Measurements from ENCODE around the gene EMC9. TPM values are rescaled to one million over a fixed set of nuclear protein-coding genes. Genes with fewer than 3 reads are reported as not detected.
A peak's percentile ranks its signal among the peaks of the same experiment; 100 is the strongest.

EMC9 gene
- total RNA-seq, 2 experiments from 2014 or later, result 45.0 to 51.7 TPM

GRCh38 chr14:24183014-24183481 lies 41.7 kb upstream of the EMC9 start:
- Mint-ChIP-seq H3K36me3 (ENCODE audit: low read depth) (peaks cover 56% of the 10 kb centered on the region), H3K27ac (no peak overlapping the region), H3K9me3 (no peaks in the 10 kb centered on the region), H3K4me1 (peaks cover 17% of the 10 kb centered on the region), H3K27me3 (no peaks in the 10 kb centered on the region), H3K4me3 (no peak overlapping the region)
- no peak for DNase-seq
- POLR2A ChIA-PET, result interaction anchor here (1.2 to 21.9 kb wide), 3 partner anchors 13 to 68 kb away, joined by 4 to 456 read pairs (median 4); partner anchors contain the start of genes DCAF11, IRF9, NRL and REC8
- CTCF ChIA-PET, result no interaction called here

DNA sequence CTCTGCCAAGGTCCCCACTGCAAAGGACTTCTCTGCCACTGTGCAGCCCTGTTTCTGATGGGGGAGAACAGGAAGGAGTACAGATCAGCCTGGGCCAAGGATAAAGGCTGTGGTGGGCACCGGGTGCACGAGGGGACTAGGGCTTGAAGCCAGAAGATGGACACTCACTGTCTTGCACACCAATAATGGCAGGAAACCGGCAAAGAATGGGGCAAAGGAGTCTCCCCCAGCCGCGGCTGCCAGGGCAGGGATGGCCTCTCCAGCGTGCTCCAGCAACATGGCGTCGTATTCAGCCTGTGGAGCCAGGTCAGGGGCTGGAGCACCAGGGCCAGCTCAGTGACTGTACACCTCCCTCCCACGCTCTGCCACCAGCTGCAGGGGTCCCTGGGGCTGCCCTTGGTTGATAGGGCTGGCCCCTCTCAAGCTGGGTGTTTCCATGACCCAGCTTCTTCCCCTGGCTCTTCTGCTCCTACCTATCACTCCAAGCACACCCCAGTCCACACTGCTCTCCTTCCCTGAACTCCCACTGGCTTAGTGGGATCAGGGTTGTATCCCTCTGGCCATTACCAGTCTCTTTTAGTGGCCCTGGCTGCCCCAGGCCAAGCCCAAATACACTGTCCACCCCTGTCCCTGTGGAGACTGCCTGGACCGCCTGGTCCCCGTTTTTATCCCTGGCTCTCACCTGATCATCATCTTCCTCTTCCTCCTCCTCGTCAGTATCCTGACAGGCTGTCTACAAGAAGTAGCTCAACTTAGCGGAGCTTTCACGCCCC lies 40.9 kb upstream of the EMC9 start:
- no peak overlapping the region for H3K27ac Mint-ChIP-seq
- H3K4me1 Mint-ChIP-seq, result peaks cover 11% of the 10 kb centered on the region
- POLR2A ChIA-PET, result interaction anchor here (0.8 to 21.9 kb wide), 5 partner anchors 13 to 68 kb away, joined by 3 to 456 read pairs (median 4); partner anchors contain the start of genes DCAF11, IRF9, NRL and REC8
- no peak overlapping the region for H3K4me3 Mint-ChIP-seq
- CTCF ChIA-PET, result interaction anchor here (0.9 kb wide), 1 partner anchor 41 kb away, joined by 3 read pairs; the partner anchor contains the start of gene EMC9
- H3K9me3 Mint-ChIP-seq, result no peaks in the 10 kb centered on the region
- peaks cover 61% of the 10 kb centered on the region for H3K36me3 Mint-ChIP-seq (ENCODE audit: low read depth)
- no peak for DNase-seq
- no peaks in the 10 kb centered on the region for H3K27me3 Mint-ChIP-seq

- Mint-ChIP-seq H3K9me3 (no peaks in the 10 kb centered on the region), H3K4me1 (peaks cover 5% of the 10 kb centered on the region), H3K4me3 (no peak overlapping the region), H3K36me3 (ENCODE audit: low read depth) (peaks cover 66% of the 10 kb centered on the region), H3K27ac (no peak overlapping the region), H3K27me3 (no peaks in the 10 kb centered on the region)
- ChIA-PET CTCF (interaction anchor here (0.9 to 1.4 kb wide), 2 partner anchors 14 to 40 kb away, joined by 3 read pairs; partner anchors contain the start of genes EMC9 and TM9SF1), POLR2A (interaction anchor here (0.9 to 21.9 kb wide), 5 partner anchors 7 to 40 kb away, joined by 3 to 456 read pairs (median 4); partner anchors contain the start of genes EMC9, IPO4, IRF9 and REC8)
- DNase-seq, result no peak
Observed at GRCh38 chr14:24181371-24182077, 40.1 kb upstream of the EMC9 start.

DNA sequence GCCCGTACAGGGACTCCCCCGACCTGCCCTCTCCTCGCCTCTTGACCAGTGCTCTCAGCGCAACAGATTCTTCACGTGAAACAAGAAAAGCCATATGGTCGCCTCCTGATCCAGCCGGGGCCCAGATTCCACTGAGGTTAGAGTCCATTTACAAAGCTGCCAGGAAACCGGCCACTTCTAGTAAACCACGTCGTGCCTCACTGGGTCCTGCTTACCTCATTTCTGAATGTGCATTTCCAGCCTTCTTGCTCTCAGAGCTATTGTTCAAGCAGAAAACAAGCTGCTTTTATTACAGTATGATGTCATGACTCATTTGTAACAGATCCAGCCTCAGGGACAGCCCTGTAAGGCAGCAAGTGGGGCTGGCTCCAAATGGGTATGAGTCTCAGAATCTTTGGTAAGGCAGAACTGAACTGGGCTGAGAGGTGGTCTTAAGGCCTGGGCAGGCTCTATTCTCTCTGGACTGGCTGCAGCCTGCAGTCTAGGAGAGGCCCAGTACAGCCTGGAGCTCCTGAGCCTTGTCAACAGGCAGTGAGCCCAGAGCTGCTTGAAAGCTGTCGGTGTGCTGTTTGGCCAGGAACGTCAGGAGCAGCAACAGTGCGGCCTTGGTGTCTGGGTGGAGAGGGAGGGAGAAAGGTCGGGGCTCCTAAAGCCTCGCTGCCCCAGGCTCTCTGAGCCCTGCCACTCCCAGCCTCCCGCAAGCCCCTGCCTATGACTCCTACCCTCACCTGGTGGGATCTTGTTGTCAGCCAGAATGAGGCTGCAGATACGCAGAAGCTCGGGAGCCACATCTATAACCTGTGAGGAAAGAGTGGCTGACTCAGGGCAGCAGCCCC lies 38.8 kb upstream of the EMC9 start:
- peaks cover 3% of the 10 kb centered on the region for H3K4me1 Mint-ChIP-seq
- H3K9me3 Mint-ChIP-seq, result no peaks in the 10 kb centered on the region
- no peak overlapping the region for H3K27ac Mint-ChIP-seq
- no peak for DNase-seq
- no peak overlapping the region for H3K4me3 Mint-ChIP-seq
- ChIA-PET POLR2A (interaction anchor here (0.7 to 21.9 kb wide), 9 partner anchors 7 to 66 kb away, joined by 3 to 456 read pairs (median 4); partner anchors contain the start of genes DCAF11, EMC9, IPO4 and IRF9), CTCF (interaction anchor here (1.4 to 2.6 kb wide), 2 partner anchors 15 to 19 kb away, joined by 3 to 10 read pairs; partner anchors contain the start of genes IRF9 and TM9SF1)
- peaks cover 63% of the 10 kb centered on the region for H3K36me3 Mint-ChIP-seq (ENCODE audit: low read depth)
- H3K27me3 Mint-ChIP-seq, result no peaks in the 10 kb centered on the region

- H3K4me1 Mint-ChIP-seq, result peaks cover 11% of the 10 kb centered on the region
- ChIA-PET CTCF (interaction anchor here (2.6 kb wide), 1 partner anchor 18 kb away, joined by 10 read pairs; the partner anchor contains the start of gene IRF9), POLR2A (interaction anchor here (1.1 to 21.9 kb wide), 6 partner anchors 7 to 65 kb away, joined by 3 to 456 read pairs (median 8); partner anchors contain the start of genes DCAF11, IPO4, IRF9 and MDP1)
- no peaks in the 10 kb centered on the region for H3K27me3 Mint-ChIP-seq
- H3K9me3 Mint-ChIP-seq, result no peaks in the 10 kb centered on the region
- peaks cover 64% of the 10 kb centered on the region for H3K36me3 Mint-ChIP-seq (ENCODE audit: low read depth)
- no peak overlapping the region for H3K27ac Mint-ChIP-seq
- no peak overlapping the region for H3K4me3 Mint-ChIP-seq
- no peak for DNase-seq
Observed at GRCh38 chr14:24179294-24179960, 38.0 kb upstream of the EMC9 start.

DNA sequence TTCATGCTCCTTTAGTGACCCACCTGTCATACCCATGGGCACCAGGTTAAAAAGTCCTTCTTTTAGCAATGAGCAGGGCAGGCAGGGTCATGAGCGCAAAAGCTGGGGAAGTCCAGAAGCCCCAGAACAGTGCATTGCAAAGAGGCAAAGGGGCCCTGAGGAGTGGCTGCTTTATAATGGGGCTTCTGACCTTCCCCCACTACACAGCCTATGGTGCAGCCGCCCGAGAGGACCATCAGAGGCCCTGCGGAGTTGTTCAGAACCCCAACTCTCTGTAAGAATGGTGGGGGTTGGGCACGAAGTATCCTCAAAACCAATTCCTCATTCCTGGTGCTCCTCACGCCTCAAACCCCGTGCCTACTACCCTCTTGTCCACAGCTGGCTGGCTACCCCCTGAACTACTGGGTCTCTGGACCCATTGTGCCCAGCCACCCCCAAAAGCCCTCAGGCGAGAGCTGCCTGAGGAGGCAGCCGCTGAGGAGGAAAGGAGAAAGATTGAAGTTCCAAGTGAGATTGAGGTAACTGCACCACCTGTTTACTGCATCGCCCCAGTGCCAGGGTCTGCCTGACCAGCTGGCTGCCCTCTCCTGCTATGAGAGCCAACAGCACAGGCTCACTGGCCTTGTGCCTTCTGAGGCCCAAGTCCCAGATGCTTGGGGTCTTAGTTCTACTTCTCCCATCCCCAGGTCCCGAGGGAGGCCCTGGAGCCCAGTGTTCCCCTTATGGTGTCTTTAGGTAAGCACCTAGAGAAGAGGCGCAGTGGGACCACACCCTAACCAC lies 37.2 kb upstream of the EMC9 start:
- CTCF ChIA-PET, result interaction anchor here (2.6 kb wide), 1 partner anchor 17 kb away, joined by 10 read pairs; the partner anchor contains the start of gene IRF9
- DNase-seq, result no peak
- Mint-ChIP-seq H3K27me3 (no peaks in the 10 kb centered on the region), H3K27ac (no peak overlapping the region), H3K4me3 (no peak overlapping the region), H3K4me1 (peaks cover 13% of the 10 kb centered on the region), H3K36me3 (ENCODE audit: low read depth) (peaks cover 65% of the 10 kb centered on the region), H3K9me3 (no peaks in the 10 kb centered on the region)
- POLR2A ChIA-PET, result interaction anchor here (1.1 to 21.9 kb wide), 5 partner anchors 8 to 37 kb away, joined by 3 to 456 read pairs (median 11); partner anchors contain the start of genes IPO4, IRF9, MDP1 and REC8

DNA sequence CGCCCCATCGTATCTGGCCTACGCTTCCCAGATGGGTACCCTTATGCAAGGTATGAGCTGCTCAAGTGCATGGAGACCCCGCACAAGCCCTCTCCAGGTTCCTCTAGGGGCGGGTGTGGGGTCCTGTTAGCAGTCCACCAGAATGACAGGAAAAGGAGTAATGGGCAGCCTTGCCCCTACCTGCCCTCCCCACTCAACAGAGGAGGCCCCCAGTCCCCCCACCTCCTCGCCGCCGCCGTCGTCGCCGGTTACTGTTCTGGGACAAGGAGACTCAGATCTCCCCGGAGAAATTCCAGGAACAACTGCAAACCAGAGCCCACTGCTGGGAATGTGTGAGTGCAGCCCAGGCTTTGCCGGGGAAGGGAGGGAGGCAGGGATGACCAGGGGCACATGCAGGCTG lies 36.5 kb upstream of the EMC9 start:
- Mint-ChIP-seq H3K27me3 (no peaks in the 10 kb centered on the region), H3K4me1 (peaks cover 13% of the 10 kb centered on the region), H3K27ac (no peak overlapping the region), H3K9me3 (no peaks in the 10 kb centered on the region), H3K36me3 (ENCODE audit: low read depth) (peaks cover 65% of the 10 kb centered on the region), H3K4me3 (no peak overlapping the region)
- ChIA-PET CTCF (interaction anchor here (1.2 kb wide), 1 partner anchor 16 kb away, joined by 4 read pairs; the partner anchor contains the start of gene IRF9), POLR2A (interaction anchor here (0.8 to 21.9 kb wide), 5 partner anchors 9 to 63 kb away, joined by 3 to 456 read pairs (median 4); partner anchors contain the start of genes CHMP4A, DCAF11, IPO4 and IRF9)
- DNase-seq, result no peak

DNA sequence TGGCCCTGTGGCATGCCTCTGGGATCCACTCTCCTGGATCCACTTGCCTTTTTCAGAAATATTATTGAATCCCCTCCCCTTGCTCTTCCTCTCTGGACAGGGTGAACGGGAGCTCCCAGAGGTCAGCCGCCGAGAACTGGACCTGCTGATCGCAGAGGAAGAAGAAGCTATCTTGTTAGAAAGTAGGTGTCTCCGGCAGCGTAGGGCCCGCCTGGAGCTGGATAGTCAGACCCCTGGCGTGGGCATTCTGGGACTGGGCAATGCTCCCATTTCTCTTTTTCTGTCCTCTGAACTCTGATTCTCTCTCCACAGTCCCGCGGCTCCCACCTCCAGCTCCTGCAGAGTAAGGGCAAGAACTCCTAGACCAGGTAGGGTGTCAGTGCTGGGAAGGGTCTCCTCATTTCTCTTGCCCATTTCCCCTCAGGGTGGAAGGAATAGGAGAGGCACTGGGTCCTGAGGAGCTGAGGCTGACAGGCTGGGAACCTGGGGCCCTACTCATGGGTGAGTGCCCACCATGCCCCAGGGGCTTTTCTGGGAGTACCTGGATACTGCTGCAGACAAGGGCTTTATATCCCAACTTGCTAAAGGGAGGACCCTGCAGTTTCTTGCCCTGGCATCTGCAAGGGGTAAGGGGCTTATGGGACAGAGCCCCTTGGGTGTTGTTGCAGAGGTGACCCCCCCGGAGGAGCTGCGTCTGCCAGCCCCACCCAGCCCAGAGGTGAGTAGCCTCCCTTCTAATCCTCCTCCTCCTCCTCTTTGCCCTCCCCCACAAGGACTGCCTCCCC lies 35.8 kb upstream of the EMC9 start:
- H3K27ac Mint-ChIP-seq, result no peak overlapping the region
- no peak for DNase-seq
- POLR2A ChIA-PET, result interaction anchor here (0.8 to 21.9 kb wide), 6 partner anchors 10 to 63 kb away, joined by 3 to 456 read pairs (median 5); partner anchors contain the start of genes CHMP4A, DCAF11, EMC9 and IPO4
- H3K4me1 Mint-ChIP-seq, result peaks cover 14% of the 10 kb centered on the region
- no peaks in the 10 kb centered on the region for H3K27me3 Mint-ChIP-seq
- no peak overlapping the region for H3K4me3 Mint-ChIP-seq
- H3K9me3 Mint-ChIP-seq, result no peaks in the 10 kb centered on the region
- CTCF ChIA-PET, result interaction anchor here (1.2 kb wide), 1 partner anchor 16 kb away, joined by 4 read pairs; the partner anchor contains the start of gene IRF9
- H3K36me3 Mint-ChIP-seq (ENCODE audit: low read depth), result peaks cover 63% of the 10 kb centered on the region

DNA sequence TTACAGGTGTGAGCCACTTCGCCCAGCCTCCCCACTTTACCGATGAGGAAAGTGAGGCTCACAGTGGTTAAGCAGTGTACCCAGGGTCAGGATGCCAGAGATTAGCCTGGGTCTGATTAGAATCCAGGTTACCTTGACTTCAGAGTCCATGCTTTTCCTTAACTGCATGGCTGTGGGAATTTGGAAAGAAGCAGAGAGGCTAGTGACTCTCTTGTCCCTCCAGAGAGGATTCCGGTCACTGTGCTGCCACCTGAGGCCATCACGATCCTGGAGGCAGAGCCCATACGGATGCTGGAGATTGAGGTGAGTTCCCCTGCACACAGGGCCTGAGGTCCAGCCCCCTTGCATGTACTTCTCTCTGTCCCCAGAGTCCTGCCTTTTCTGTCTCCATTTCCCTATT lies 35.2 kb upstream of the EMC9 start:
- Mint-ChIP-seq H3K9me3 (no peaks in the 10 kb centered on the region), H3K27ac (no peak overlapping the region), H3K27me3 (no peaks in the 10 kb centered on the region), H3K36me3 (ENCODE audit: low read depth) (peaks cover 67% of the 10 kb centered on the region), H3K4me3 (no peak overlapping the region), H3K4me1 (peaks cover 20% of the 10 kb centered on the region)
- ChIA-PET CTCF (no interaction called here), POLR2A (interaction anchor here (1.1 to 21.9 kb wide), 6 partner anchors 10 to 62 kb away, joined by 4 to 456 read pairs (median 8); partner anchors contain the start of genes DCAF11, EMC9, IPO4 and IRF9)
- DNase-seq, result no peak

DNA sequence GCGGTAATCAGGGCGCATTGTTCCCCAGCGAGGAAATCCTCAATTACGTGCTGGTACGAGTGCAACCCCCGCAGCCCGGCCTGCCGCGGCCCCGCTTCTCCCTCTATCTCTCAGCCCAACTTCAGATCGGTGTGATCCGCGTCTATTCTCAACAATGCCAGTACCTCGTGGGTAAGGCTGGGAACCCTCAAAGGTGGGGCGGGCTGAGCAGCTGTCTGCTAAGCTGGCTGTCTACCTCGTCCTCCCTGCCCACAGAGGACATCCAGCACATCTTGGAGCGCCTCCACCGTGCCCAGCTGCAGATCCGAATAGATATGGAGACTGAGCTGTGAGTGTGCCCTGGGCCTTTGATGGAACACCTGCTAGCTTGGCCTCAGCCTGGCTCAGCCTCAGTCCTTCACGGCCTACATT lies 31.5 kb upstream of the EMC9 start:
- Mint-ChIP-seq H3K27ac (peak overlapping the region; percentile 57), H3K27me3 (no peaks in the 10 kb centered on the region)

More for the DNA sequence above, 31.5 kb upstream of the EMC9 start:
- H3K36me3 Mint-ChIP-seq (ENCODE audit: low read depth), result peaks cover 62% of the 10 kb centered on the region
- no peak overlapping the region for H3K4me3 Mint-ChIP-seq
- ChIA-PET CTCF (no interaction called here), POLR2A (interaction anchor here (1.0 to 21.9 kb wide), 5 partner anchors 6 to 69 kb away, joined by 3 to 456 read pairs (median 8); partner anchors contain the start of genes EMC9, IPO4, IRF9 and REC8)
- no peak for DNase-seq
- H3K4me1 Mint-ChIP-seq, result peaks cover 42% of the 10 kb centered on the region
- no peaks in the 10 kb centered on the region for H3K9me3 Mint-ChIP-seq

Measured in activated CD4-positive, alpha-beta memory T cell treated with anti-CD3 and anti-CD28 coated beads, Interleukin-2, amount 10 ng/mL, durations not matched to agents 7 days and 5 days (primary cell).